ENCODE data around the gene GJA5. TPM values are rescaled to one million over a fixed set of nuclear protein-coding genes. Genes with fewer than 3 reads are reported as not detected.
"Not testable (repeated sequence)": the region's sequence is repeated elsewhere in the genome, so short reads cannot be mapped to it uniquely, and the experiment has no call there.

GJA5 gene
- total RNA-seq, 1 experiment from 2014 or later = 1.1 TPM

GRCh38 chr1:147738129-147738528, 22.3 kb downstream of the GJA5 start:
- H3K79me2 ChIP-seq (ENCODE audit: low read length) = no peaks in the 10 kb centered on the region
- DNase-seq = no peak
- H3F3A ChIP-seq (ENCODE audit: low read length, unreplicated experiment) = no peaks in the 10 kb centered on the region
- no peaks in the 10 kb centered on the region for H3K27me3 ChIP-seq (ENCODE audit: low read length)
- TF ChIP-seq EZH2 (IDR thresholded peaks at IDR 0.05; ENCODE audit: low read length, unreplicated experiment) (no peak), EZH2phosphoT487 (IDR thresholded peaks at IDR 0.05; ENCODE audit: borderline replicate concordance, low read length) (no peak)
- H3K9me2 ChIP-seq (replicated peaks; ENCODE audit: low read length) = no peaks in the 10 kb centered on the region
- no peak overlapping the region for H3K27ac ChIP-seq (ENCODE audit: low read length)
- intact Hi-C loops (cut with micrococcal nuclease) = no loop called here
- ChIA-PET POLR2A (ENCODE audit: unreplicated experiment) (no interaction called here), CTCF (no interaction called here)
- H4K20me1 ChIP-seq (ENCODE audit: low read length) = no peaks in the 10 kb centered on the region
- no peak overlapping the region for H3K4me2 ChIP-seq (ENCODE audit: low read length)
- no peak overlapping the region for H3K4me3 ChIP-seq (ENCODE audit: low read length)
- H2AFZ ChIP-seq (ENCODE audit: low read length) = no peak overlapping the region
- H3K9ac ChIP-seq (ENCODE audit: low read length) = no peak overlapping the region
- no peaks in the 10 kb centered on the region for H3K4me1 ChIP-seq (ENCODE audit: insufficient read depth, low read length)
- no TSS peak for BruUV-seq (replicated peaks)
- no peaks in the 10 kb centered on the region for H3K9me3 ChIP-seq (ENCODE audit: low read length)
- H3K36me3 ChIP-seq (ENCODE audit: low read depth, low read length) = no peaks in the 10 kb centered on the region
- no peak for ATAC-seq

- Histone ChIP-seq H4K20me1 (ENCODE audit: low read length) (no peaks in the 10 kb centered on the region), H3K27me3 (ENCODE audit: low read length) (no peaks in the 10 kb centered on the region), H3F3A (ENCODE audit: low read length, unreplicated experiment) (no peaks in the 10 kb centered on the region), H3K9ac (ENCODE audit: low read length) (no peak overlapping the region), H3K36me3 (ENCODE audit: low read depth, low read length) (no peaks in the 10 kb centered on the region), H3K4me3 (ENCODE audit: low read length) (no peak overlapping the region), H3K79me2 (ENCODE audit: low read length) (no peaks in the 10 kb centered on the region), H3K9me2 (replicated peaks; ENCODE audit: low read length) (no peaks in the 10 kb centered on the region), H3K9me3 (ENCODE audit: low read length) (no peaks in the 10 kb centered on the region), H3K27ac (ENCODE audit: low read length) (no peak overlapping the region), H2AFZ (ENCODE audit: low read length) (no peak overlapping the region), H3K4me1 (ENCODE audit: insufficient read depth, low read length) (no peaks in the 10 kb centered on the region), H3K4me2 (ENCODE audit: low read length) (no peak overlapping the region)
- no peak for ATAC-seq
- no peak for TF ChIP-seq EZH2phosphoT487 (IDR thresholded peaks at IDR 0.05; ENCODE audit: borderline replicate concordance, low read length)
- no peak for TF ChIP-seq EZH2 (IDR thresholded peaks at IDR 0.05; ENCODE audit: low read length, unreplicated experiment)
- TF ChIP-seq, protein P1, sequence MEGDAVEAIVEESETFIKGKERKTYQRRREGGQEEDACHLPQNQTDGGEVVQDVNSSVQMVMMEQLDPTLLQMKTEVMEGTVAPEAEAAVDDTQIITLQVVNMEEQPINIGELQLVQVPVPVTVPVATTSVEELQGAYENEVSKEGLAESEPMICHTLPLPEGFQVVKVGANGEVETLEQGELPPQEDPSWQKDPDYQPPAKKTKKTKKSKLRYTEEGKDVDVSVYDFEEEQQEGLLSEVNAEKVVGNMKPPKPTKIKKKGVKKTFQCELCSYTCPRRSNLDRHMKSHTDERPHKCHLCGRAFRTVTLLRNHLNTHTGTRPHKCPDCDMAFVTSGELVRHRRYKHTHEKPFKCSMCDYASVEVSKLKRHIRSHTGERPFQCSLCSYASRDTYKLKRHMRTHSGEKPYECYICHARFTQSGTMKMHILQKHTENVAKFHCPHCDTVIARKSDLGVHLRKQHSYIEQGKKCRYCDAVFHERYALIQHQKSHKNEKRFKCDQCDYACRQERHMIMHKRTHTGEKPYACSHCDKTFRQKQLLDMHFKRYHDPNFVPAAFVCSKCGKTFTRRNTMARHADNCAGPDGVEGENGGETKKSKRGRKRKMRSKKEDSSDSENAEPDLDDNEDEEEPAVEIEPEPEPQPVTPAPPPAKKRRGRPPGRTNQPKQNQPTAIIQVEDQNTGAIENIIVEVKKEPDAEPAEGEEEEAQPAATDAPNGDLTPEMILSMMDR (conservative IDR thresholded peaks at IDR 0.05; ENCODE audit: low read depth, low read length) = no peak
- no TSS peak for BruUV-seq (replicated peaks)
- ChIA-PET CTCF (no interaction called here), POLR2A (ENCODE audit: unreplicated experiment) (no interaction called here)
- DNase-seq = no peak
- intact Hi-C loops (cut with micrococcal nuclease) = no loop called here
These were observed 23.5 kb downstream of the GJA5 start for GRCh38 chr1:147736883-147737282.

DNA sequence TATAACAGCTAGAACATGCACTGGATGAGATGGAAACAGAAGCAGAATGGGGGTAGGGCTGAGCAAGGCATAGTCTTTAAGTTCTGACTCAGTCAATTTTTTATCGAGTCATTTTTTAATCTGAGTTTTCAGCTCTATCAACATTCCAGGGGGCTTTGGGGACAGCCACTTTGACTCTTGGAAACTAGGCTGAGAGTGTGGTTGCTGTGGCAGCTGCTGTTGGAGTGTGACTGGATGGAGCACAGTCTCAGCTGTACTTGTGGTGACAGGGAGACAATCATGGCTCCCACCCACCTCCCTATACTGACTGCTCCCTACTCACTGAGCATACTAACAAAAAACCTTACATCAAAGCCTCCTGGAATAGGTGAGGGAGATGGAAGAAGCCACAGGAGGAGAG, 25.0 kb downstream of the GJA5 start:
- H3K9me3 ChIP-seq (ENCODE audit: low read length) = no peaks in the 10 kb centered on the region
- ChIA-PET POLR2A (ENCODE audit: unreplicated experiment) (no interaction called here), CTCF (no interaction called here)
- intact Hi-C loops (cut with micrococcal nuclease) = no loop called here
- H3K27ac ChIP-seq (ENCODE audit: low read length) = no peak overlapping the region
- H3K36me3 ChIP-seq (ENCODE audit: low read depth, low read length) = no peaks in the 10 kb centered on the region
- no peaks in the 10 kb centered on the region for H3F3A ChIP-seq (ENCODE audit: low read length, unreplicated experiment)
- no peaks in the 10 kb centered on the region for H3K9me2 ChIP-seq (replicated peaks; ENCODE audit: low read length)
- H3K9ac ChIP-seq (ENCODE audit: low read length) = no peak overlapping the region
- H2AFZ ChIP-seq (ENCODE audit: low read length) = no peak overlapping the region
- DNase-seq (no peak), ATAC-seq (no peak)
- TF ChIP-seq EZH2 (IDR thresholded peaks at IDR 0.05; ENCODE audit: low read length, unreplicated experiment) = no peak
- TF ChIP-seq, protein P1 (conservative IDR thresholded peaks at IDR 0.05; ENCODE audit: low read depth, low read length) = no peak
- no peaks in the 10 kb centered on the region for H3K4me1 ChIP-seq (ENCODE audit: insufficient read depth, low read length)
- BruUV-seq (replicated peaks) = no TSS peak
- H3K27me3 ChIP-seq (ENCODE audit: low read length) = no peaks in the 10 kb centered on the region
- no peaks in the 10 kb centered on the region for H3K79me2 ChIP-seq (ENCODE audit: low read length)
- H4K20me1 ChIP-seq (ENCODE audit: low read length) = no peaks in the 10 kb centered on the region
- no peak overlapping the region for H3K4me3 ChIP-seq (ENCODE audit: low read length)
- H3K4me2 ChIP-seq (ENCODE audit: low read length) = no peak overlapping the region

DNA sequence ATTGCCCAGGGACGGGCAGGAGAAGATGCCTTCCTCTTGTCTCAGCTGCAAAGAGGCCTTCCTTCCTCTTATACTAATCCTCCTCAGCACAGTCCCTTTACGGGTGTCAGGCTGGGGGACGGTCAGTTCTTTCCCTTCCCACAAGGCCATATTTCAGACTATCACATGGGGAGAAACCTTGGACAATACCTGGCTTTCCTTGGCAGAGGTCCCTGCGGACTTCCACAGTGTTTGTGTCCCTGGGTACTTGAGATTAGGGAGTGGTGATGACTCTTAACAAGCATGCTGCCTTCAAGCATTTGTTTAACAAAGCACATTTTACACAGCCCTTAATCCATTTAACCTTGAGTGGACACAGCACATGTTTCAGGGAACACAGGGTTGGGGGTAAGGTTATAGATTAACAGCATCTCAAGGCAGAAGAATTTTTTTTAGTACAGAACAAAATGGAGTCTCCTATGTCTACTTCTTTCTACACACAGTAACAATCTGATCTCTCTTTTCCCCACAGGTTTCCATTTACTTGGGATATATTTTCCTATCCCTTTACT, 26.0 kb downstream of the GJA5 start:
- intact Hi-C loops (cut with micrococcal nuclease); H2AFZ ChIP-seq (ENCODE audit: low read length); H3K79me2 ChIP-seq (ENCODE audit: low read length); H3K9me3 ChIP-seq (ENCODE audit: low read length); H3K36me3 ChIP-seq (ENCODE audit: low read depth, low read length); POLR2A ChIA-PET (ENCODE audit: unreplicated experiment); H3K27me3 ChIP-seq (ENCODE audit: low read length); H3F3A ChIP-seq (ENCODE audit: low read length, unreplicated experiment); H3K4me2 ChIP-seq (ENCODE audit: low read length); H3K4me1 ChIP-seq (ENCODE audit: insufficient read depth, low read length); H3K4me3 ChIP-seq (ENCODE audit: low read length); H4K20me1 ChIP-seq (ENCODE audit: low read length); BruUV-seq (replicated peaks); CTCF ChIA-PET; ATAC-seq; H3K9me2 ChIP-seq (replicated peaks; ENCODE audit: low read length); H3K27ac ChIP-seq (ENCODE audit: low read length); H3K9ac ChIP-seq (ENCODE audit: low read length); DNase-seq: not testable (repeated sequence)
